Measurements from ENCODE around the gene CUEDC1.
"Not testable (repeated sequence)": the region's sequence is repeated elsewhere in the genome, so short reads cannot be mapped to it uniquely, and the experiment has no call there.

CUEDC1 gene

DNA sequence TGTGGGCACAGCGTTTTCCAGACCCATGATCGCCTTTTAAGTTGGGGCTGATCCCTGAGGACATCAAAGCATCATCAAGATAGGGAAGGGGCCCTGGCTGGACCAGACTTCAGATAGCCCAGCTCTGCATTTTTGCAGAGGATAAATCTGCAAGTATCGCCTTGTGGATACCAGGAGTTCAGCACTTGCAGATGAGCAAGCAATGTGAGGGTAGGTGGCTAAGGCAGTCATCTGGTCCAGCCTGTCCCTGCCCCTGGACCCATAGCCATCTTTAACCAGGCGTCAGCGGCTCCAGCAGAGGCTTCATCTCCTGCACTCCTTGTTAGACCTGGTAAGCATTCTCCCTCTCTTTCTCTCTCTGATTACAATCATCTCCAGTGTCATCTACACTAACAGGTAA is 96.4 kb downstream of the CUEDC1 start:
- DNase-seq, result no peak

GRCh38 chr17:57856792-57857620 is 98.2 kb downstream of the CUEDC1 start:
- no peak for DNase-seq

GRCh38 chr17:57855391-57856035 is 99.7 kb downstream of the CUEDC1 start:
- no peak for DNase-seq

- DNase-seq, result no peak
These were observed 101.5 kb downstream of the CUEDC1 start for GRCh38 chr17:57853695-57854094.

GRCh38 chr17:57852955-57853328 is 102.3 kb downstream of the CUEDC1 start:
- no peak for DNase-seq

- DNase-seq, result no peak
These were observed 102.9 kb downstream of the CUEDC1 start for GRCh38 chr17:57852092-57852954.

DNA sequence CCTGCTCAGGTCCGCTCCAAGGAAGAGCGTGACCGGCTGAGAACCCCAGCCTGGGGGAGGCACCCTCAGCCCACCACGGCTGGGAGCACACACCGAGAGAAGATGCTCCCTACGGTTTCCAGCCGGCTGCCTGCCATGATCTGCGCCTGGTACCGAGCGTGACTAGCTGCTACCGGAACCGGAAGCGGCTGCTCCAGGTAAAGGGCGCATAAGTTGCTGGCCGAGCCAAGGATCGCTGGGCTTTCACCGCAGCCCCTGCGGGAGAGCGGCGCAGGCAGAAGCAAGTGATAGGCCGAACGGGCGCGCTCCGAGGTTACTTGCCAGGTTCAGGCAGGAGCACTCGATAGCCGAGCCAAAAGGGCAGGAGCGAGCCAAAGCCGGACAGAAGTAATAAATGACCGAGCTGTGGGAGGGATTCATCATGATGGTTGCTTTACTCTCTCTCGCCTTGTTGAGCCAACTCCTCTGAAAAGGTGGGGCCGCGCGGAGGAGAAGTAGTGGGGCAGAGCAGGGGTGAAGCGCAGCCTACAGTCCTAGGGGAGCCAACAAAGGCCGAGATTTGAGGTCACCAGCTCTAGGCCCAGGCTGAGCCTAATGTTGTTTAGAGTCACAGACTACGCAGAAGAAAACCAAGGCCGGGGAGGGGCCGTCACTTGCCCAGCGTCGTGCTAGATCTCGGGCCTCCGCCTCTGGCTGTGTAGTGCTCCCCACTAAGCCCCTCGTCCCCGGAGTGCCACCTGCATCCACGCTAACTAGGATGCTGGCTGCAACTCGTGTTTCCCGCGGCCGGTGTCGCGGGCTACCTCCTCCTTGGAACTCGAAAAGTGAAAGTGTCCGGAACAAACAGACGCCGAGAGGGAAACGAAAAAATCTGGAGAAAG is 105.1 kb downstream of the CUEDC1 start, which contains the start of gene MRPS23:
Gene MRPS23 (minus strand): TSS at position 171 of the 881 bp plus-strand sequence. CDS start 34 bp downstream, at position 137.
- peak; percentile 97 for DNase-seq

GRCh38 chr17:57849163-57849873 is 105.9 kb downstream of the CUEDC1 start:
- no peak for DNase-seq

- not testable (repeated sequence) for DNase-seq
These were observed 108.9 kb downstream of the CUEDC1 start for GRCh38 chr17:57846056-57846945.

- DNase-seq, result no peak
These were observed 112.9 kb downstream of the CUEDC1 start for GRCh38 chr17:57842280-57842679.

GRCh38 chr17:57839571-57839923 is 115.7 kb downstream of the CUEDC1 start:
- DNase-seq, result no peak

- DNase-seq, result no peak
These were observed 116.2 kb downstream of the CUEDC1 start for GRCh38 chr17:57838857-57839570.

- DNase-seq, result no peak
These were observed 116.8 kb downstream of the CUEDC1 start for GRCh38 chr17:57838453-57838852.

GRCh38 chr17:57835333-57835900 is 119.8 kb downstream of the CUEDC1 start:
- DNase-seq, result no peak

GRCh38 chr17:57834146-57834741 is 121.0 kb downstream of the CUEDC1 start:
- no peak for DNase-seq

- peak; percentile 43 for DNase-seq
These were observed 121.9 kb downstream of the CUEDC1 start for GRCh38 chr17:57833179-57833939.

- no peak for DNase-seq
These were observed 122.7 kb downstream of the CUEDC1 start for GRCh38 chr17:57832314-57833178.
